Astrocyte (in vitro differentiated cells and primary cell): ENCODE measurements around the gene RUFY3. TPM values are rescaled to one million over a fixed set of nuclear protein-coding genes. Genes with fewer than 3 reads are reported as not detected.

ENCODE experiments used
- DNase-seq: peaks from one replicate; pipeline ENCODE4 v3.0.0-alpha.2; 2010; ENCODE audit warnings: low read depth
- FAIRE-seq: peaks from 2 replicates; lab custom pipeline; 2011; peaks lifted over from hg19 to GRCh38; lab: Jason Lieb, UNC
- H2AFZ ChIP-seq: 2 replicates; pipeline ENCODE4 v1.6.0; 2012; ENCODE audit warnings: low read depth, low read length, inconsistent platforms
- H3K27ac ChIP-seq: 2 replicates; pipeline ENCODE4 v1.5.1; 2011; ENCODE audit warnings: low read depth, low read length, inconsistent platforms
- H3K27me3 ChIP-seq: 2 replicates; pipeline ENCODE4 v1.6.0; 2011; ENCODE audit warnings: low read length, inconsistent platforms; ENCODE audit not compliant: insufficient read depth
- H3K36me3 ChIP-seq: 2 replicates; pipeline ENCODE4 v1.5.1; 2011; ENCODE audit warnings: low read length, inconsistent platforms; ENCODE audit not compliant: insufficient read depth
- H3K4me1 ChIP-seq: 2 replicates; pipeline ENCODE4 v1.5.1; 2011; ENCODE audit warnings: low read length, inconsistent platforms; ENCODE audit not compliant: insufficient read depth
- H3K4me2 ChIP-seq: 2 replicates; pipeline ENCODE4 v1.6.0; 2012; ENCODE audit warnings: low read length, inconsistent platforms
- H3K4me3 ChIP-seq: 2 replicates; pipeline ENCODE4 v1.5.1; 2011; ENCODE audit warnings: low read depth, mild to moderate bottlenecking, low read length, inconsistent platforms; ENCODE audit not compliant: insufficient read depth
- H3K79me2 ChIP-seq: 2 replicates; pipeline ENCODE4 v1.6.0; 2012; ENCODE audit warnings: mild to moderate bottlenecking, low read length, inconsistent platforms; ENCODE audit not compliant: insufficient read depth
- H3K9ac ChIP-seq: 2 replicates; pipeline ENCODE4 v1.6.0; 2012; ENCODE audit warnings: mild to moderate bottlenecking, low read length, inconsistent platforms
- H3K9me3 ChIP-seq: 2 replicates; pipeline ENCODE4 v1.5.1; 2012; ENCODE audit warnings: low read depth, mild to moderate bottlenecking, low read length, inconsistent platforms; ENCODE audit not compliant: insufficient read depth
- H4K20me1 ChIP-seq: 2 replicates; pipeline ENCODE4 v1.6.0; 2012; ENCODE audit warnings: low read length, inconsistent platforms; ENCODE audit not compliant: insufficient read depth
- H3K27ac Mint-ChIP-seq: one replicate; pipeline ENCODE4 v1.8.0; 2021; ENCODE audit warnings: mild to moderate bottlenecking, mixed read lengths; ENCODE audit not compliant: unreplicated experiment
- H3K27me3 Mint-ChIP-seq: one replicate; pipeline ENCODE4 v1.8.0; 2021; ENCODE audit warnings: low read depth, mixed read lengths; ENCODE audit not compliant: unreplicated experiment
- H3K36me3 Mint-ChIP-seq: one replicate; pipeline ENCODE4 v1.8.0; 2021; ENCODE audit warnings: low read depth, mixed read lengths; ENCODE audit not compliant: unreplicated experiment
- H3K4me1 Mint-ChIP-seq: one replicate; pipeline ENCODE4 v1.8.0; 2021; ENCODE audit warnings: low read depth, mixed read lengths; ENCODE audit not compliant: unreplicated experiment
- H3K4me3 Mint-ChIP-seq: one replicate; pipeline ENCODE4 v1.8.0; 2021; ENCODE audit warnings: mild to moderate bottlenecking, moderate library complexity, mixed read lengths; ENCODE audit not compliant: unreplicated experiment
- H3K9me3 Mint-ChIP-seq: one replicate; pipeline ENCODE4 v1.8.0; 2021; ENCODE audit warnings: mild to moderate bottlenecking, mixed read lengths; ENCODE audit not compliant: unreplicated experiment
- CTCF ChIP-seq: IDR thresholded peaks from 2 replicates; pipeline ENCODE4 v1.5.1; 2011; ENCODE audit warnings: low read depth, mild to moderate bottlenecking, inconsistent platforms, low read length, moderate library complexity; ENCODE audit not compliant: insufficient read depth
- EZH2 ChIP-seq: IDR thresholded peaks from 2 replicates; pipeline ENCODE4 v1.6.1; 2012; ENCODE audit warnings: mild to moderate bottlenecking, low read length, inconsistent platforms; ENCODE audit not compliant: insufficient read depth
- total RNA-seq: library from RNA; stranded (reverse); gene quantifications from 2 replicates; pipeline ENCODE4 v1.2.1, GENCODE V29; 2021

Gene RUFY3
- total RNA-seq, 1 donor from 2014 or later: 57.5 TPM

- Histone ChIP-seq H3K27me3 (no peaks in the 10 kb centered on the region), H4K20me1 (peaks cover 6% of the 10 kb centered on the region), H3K27ac (peak overlapping the region; percentile 80), H3K36me3 (no peaks in the 10 kb centered on the region), H2AFZ (peak overlapping the region; percentile 43), H3K79me2 (peaks cover 55% of the 10 kb centered on the region), H3K4me3 (peak overlapping the region; percentile 72), H3K9ac (peak overlapping the region; percentile 83), H3K9me3 (no peaks in the 10 kb centered on the region), H3K4me1 (peaks cover 29% of the 10 kb centered on the region), H3K4me2 (peak overlapping the region; percentile 91)
- Mint-ChIP-seq H3K4me3 (peak overlapping the region; percentile 93), H3K9me3 (no peaks in the 10 kb centered on the region), H3K4me1 (peaks cover 11% of the 10 kb centered on the region), H3K36me3 (peaks cover 3% of the 10 kb centered on the region), H3K27me3 (no peaks in the 10 kb centered on the region), H3K27ac (peak overlapping the region; percentile 88)
- TF ChIP-seq EZH2: no peak
- TF ChIP-seq CTCF: no peak
- no peak for FAIRE-seq
- DNase-seq: peak; percentile 17
Observed at GRCh38 chr4:70706516-70706915, 15.2 kb upstream of the RUFY3 start.

DNA sequence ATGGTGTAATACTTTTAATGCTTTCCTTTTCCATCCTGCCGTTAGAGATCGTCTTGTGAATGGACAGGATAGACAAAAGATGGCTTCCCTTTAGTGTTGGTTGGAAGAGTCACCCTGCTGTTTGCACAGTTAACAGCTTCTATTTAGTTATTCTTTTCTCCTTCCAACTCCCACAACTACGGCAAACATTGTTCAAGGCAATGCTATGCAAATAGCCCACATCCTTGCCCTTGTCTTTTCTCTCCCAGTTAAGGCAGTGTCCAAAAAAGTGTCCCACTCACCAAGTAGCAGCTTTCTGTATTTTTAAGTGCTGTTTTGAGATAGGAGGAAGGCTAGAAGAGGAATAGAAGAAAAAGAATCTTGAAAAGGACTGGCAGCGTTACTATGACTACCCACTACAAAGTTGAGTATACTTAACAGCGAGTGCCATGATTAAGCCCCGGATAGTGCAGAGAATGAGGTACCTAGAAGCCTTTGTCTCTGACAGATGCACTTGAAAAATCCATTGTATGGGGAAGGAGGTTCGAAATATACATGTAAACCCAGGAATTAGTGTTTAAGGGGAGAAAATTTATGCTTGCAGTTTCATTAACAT, 12.1 kb upstream of the RUFY3 start:
- H3K27me3 ChIP-seq: no peaks in the 10 kb centered on the region
- peak overlapping the region; percentile 33 for H3K27ac ChIP-seq
- H3K9me3 Mint-ChIP-seq: no peaks in the 10 kb centered on the region
- H3K4me3 ChIP-seq: no peak overlapping the region
- DNase-seq (peak; percentile 55), FAIRE-seq (no peak)
- H3K36me3 Mint-ChIP-seq: peaks cover 3% of the 10 kb centered on the region
- no peak overlapping the region for H3K27ac Mint-ChIP-seq
- peak overlapping the region; percentile 25 for H3K9ac ChIP-seq
- no peaks in the 10 kb centered on the region for H3K36me3 ChIP-seq
- TF ChIP-seq CTCF (no peak), EZH2 (no peak)
- H3K4me3 Mint-ChIP-seq: no peak overlapping the region
- H3K4me1 ChIP-seq: peaks cover 19% of the 10 kb centered on the region
- peaks cover 18% of the 10 kb centered on the region for H4K20me1 ChIP-seq
- H3K79me2 ChIP-seq: peaks cover 86% of the 10 kb centered on the region
- no peaks in the 10 kb centered on the region for H3K27me3 Mint-ChIP-seq
- no peaks in the 10 kb centered on the region for H3K9me3 ChIP-seq
- H3K4me1 Mint-ChIP-seq: peaks cover 17% of the 10 kb centered on the region
- peak overlapping the region; percentile 42 for H2AFZ ChIP-seq
- peak overlapping the region; percentile 61 for H3K4me2 ChIP-seq

DNA sequence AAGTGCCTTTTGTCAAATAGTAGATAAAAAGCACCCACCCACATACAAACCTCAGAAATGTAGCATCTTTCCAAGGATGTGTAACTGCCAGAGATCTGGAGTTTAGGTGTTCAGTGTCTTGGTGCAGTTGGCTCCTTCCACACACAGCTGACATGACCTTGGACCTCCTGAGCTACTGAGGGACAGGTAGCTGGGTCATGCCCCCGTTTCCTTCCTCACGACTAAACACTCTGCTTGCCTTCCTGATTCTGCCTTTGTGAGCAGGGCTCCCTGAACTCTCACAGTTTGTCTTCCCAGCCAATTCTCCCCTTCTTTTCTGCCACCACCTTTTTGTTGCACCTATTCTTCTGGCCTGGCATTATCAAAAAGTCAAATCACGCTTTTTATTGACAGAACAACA, 10.2 kb upstream of the RUFY3 start:
- Histone ChIP-seq H3K9ac (no peak overlapping the region), H3K4me2 (no peak overlapping the region), H2AFZ (no peak overlapping the region), H3K79me2 (peaks cover 90% of the 10 kb centered on the region), H3K4me3 (no peak overlapping the region), H3K27ac (no peak overlapping the region), H4K20me1 (peaks cover 14% of the 10 kb centered on the region), H3K9me3 (no peaks in the 10 kb centered on the region), H3K36me3 (no peaks in the 10 kb centered on the region), H3K27me3 (no peaks in the 10 kb centered on the region), H3K4me1 (peaks cover 13% of the 10 kb centered on the region)
- DNase-seq (peak; percentile 37), FAIRE-seq (no peak)
- H3K27me3 Mint-ChIP-seq: no peaks in the 10 kb centered on the region
- no peak for TF ChIP-seq EZH2
- TF ChIP-seq CTCF: no peak
- H3K27ac Mint-ChIP-seq: no peak overlapping the region
- H3K4me3 Mint-ChIP-seq: no peak overlapping the region
- H3K9me3 Mint-ChIP-seq: no peaks in the 10 kb centered on the region
- H3K36me3 Mint-ChIP-seq: no peaks in the 10 kb centered on the region
- peaks cover 13% of the 10 kb centered on the region for H3K4me1 Mint-ChIP-seq
